Jurkat, Clone E6-1 (cell line): ENCODE measurements around the gene REPIN1.

Source experiments
- DNase-seq: peaks from one replicate; pipeline ENCODE4 v3.0.0-alpha.2; 2011; ENCODE audit warnings: low read depth, low spot score
- H3K4me3 ChIP-seq: 2 replicates; pipeline ENCODE4 v1.5.1; 2011; ENCODE audit warnings: mild to moderate bottlenecking, low read length, control low read depth, moderate library complexity

REPIN1 gene

DNA sequence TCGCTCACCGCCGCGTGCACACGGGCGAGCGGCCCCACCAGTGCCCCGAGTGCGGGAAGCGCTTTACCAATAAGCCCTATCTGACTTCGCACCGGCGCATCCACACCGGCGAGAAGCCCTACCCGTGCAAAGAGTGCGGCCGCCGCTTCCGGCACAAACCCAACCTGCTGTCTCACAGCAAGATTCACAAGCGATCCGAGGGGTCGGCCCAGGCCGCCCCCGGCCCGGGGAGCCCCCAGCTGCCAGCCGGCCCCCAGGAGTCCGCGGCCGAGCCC is 3.3 kb downstream of the REPIN1 start:
- no peak overlapping the region for H3K4me3 ChIP-seq
- no peak for DNase-seq

- DNase-seq: no peak
- no peak overlapping the region for H3K4me3 ChIP-seq
These were observed 3.8 kb downstream of the REPIN1 start for GRCh38 chr7:150372271-150373048.

DNA sequence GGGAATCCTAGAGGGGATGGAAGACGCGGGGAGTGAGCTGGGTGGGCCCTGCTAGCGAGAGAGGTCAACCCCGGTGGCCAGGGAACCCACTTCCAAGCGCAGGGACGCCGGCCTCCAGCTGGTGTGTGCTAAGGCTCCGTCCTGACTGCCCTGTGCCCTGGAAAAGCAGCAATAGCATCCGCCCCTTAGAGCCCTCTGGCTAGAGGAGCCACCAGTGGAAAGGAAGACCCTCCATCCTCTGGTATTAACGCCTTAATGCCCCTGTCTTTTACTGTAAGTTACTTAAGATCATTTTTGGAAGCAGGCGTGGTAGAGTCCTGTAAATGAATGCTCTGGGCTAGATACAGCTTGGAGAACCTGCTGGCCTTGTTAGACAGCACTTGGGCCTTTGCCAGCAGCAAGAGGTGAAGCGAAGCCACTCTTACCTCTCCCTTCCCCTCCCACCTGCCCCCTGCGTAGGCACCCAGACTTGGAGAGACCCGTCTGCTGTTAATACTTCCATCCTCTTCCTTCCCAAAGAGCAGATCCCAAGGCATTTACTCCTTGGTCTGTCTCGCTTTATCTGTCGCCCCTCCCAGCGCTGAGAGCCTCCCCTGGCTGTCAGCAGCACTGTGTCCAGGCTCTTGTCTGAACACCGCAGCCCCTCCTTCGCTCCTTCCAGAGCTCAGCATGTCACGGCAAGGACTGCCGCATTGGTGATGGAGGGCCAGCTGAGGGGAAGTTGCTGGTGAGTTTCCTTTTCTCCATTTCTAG is 4.6 kb downstream of the REPIN1 start:
- H3K4me3 ChIP-seq: no peak overlapping the region
- DNase-seq: no peak

DNA sequence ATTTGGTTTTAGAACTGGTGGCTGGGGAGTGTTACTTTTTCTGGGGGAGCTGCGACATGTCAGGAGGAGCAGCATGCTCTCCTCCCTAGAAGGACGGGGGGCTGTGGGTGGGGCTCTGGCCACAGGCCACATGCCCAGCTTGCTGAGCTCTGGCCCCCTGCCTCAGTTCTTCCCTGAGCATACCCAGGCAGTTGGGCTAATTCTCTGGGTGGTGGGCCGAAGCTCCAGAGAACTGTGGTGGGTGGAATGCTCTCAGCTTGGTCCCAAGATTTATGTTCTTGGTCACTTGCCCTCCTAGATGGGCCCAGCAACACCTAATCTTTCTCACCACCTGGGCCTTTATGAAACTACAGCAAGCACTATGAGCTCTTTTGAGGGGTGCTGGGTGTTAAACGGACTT is 5.4 kb downstream of the REPIN1 start:
- no peak overlapping the region for H3K4me3 ChIP-seq
- no peak for DNase-seq

- no peak for DNase-seq
- no peak overlapping the region for H3K4me3 ChIP-seq
These were observed 5.8 kb downstream of the REPIN1 start for GRCh38 chr7:150374472-150374871.

- peak; percentile 79 for DNase-seq
- no peak overlapping the region for H3K4me3 ChIP-seq
These were observed 7.3 kb downstream of the REPIN1 start for GRCh38 chr7:150375662-150376521.

DNA sequence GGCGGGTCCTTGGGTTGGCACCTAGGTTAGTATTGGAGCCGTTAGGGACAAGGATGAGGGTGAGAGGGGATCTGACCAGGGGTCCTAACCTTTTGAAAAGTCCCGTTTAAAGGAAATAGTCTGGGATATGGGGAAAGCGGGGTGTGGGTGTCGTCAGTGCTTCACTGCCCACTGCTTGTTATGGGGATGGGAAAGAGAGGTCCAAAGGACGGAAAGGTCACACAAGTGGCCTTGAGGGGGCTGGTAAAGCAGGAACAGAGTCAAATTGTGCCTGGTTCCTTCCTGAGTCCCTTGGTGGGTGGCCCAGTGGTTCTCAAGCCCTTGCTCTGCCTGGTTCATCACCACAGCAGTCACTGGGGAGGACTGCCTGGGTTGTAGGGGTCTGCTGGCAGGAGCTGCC is 7.9 kb downstream of the REPIN1 start:
- no peak overlapping the region for H3K4me3 ChIP-seq
- no peak for DNase-seq

- H3K4me3 ChIP-seq: no peak overlapping the region
- no peak for DNase-seq
These were observed 8.6 kb downstream of the REPIN1 start for GRCh38 chr7:150377196-150377595.

DNA sequence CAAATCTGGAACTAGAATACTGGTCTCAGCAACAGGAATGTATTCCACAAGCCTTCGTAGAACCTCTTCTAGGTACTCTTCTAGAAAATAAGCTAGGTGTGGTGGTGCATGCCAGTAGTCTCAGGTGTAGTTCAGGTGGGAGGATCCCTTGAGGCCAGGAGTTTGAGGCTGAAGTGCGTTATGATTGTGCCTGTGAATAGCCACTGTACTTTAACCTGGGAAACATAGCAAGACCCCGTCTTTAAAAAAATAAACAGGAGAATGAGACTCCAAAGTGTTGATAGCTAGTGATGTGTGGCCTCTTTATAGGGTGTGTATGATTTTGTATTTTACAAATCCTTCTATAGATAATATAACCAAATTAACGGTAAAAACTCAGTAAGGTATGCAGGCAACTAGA is 9.0 kb downstream of the REPIN1 start:
- no peak for DNase-seq
- H3K4me3 ChIP-seq: no peak overlapping the region

DNA sequence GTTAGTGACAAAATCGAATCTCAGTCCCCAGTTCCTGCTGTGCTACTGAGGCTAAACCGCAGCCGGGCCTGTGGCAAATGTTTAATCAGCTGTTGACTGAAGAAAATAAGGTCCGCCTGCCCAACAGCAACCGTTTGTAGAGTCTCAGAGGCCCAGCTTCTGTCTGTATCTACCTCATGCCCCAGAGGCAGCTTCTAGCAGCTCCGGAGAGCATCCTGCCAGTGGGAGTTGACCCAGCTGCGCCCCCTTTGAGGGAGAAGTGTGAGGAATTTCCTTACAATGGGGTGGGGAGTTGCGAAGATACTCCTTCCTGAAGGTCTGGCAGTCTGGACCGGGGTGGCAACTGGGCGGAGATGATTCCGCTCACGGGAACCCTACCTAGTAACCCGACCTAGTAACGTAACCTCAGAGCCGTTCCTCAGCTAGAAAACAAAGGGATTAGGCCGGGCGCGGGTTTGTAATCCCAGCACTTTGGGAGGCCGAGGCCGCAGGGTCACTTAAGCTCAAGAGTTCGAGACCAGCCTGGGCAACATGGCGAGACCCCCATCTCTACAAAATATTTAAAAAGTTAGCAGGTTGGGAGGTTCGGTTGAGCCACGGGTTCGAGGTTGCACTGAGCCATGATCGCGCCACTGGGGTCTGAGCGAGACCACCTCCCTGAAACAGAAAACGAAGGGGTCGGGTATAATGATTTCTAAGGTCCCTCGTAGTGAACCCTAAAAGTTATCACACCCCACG is 9.7 kb downstream of the REPIN1 start:
- H3K4me3 ChIP-seq: peak overlapping the region; percentile 80
- peak; percentile 73 for DNase-seq

DNA sequence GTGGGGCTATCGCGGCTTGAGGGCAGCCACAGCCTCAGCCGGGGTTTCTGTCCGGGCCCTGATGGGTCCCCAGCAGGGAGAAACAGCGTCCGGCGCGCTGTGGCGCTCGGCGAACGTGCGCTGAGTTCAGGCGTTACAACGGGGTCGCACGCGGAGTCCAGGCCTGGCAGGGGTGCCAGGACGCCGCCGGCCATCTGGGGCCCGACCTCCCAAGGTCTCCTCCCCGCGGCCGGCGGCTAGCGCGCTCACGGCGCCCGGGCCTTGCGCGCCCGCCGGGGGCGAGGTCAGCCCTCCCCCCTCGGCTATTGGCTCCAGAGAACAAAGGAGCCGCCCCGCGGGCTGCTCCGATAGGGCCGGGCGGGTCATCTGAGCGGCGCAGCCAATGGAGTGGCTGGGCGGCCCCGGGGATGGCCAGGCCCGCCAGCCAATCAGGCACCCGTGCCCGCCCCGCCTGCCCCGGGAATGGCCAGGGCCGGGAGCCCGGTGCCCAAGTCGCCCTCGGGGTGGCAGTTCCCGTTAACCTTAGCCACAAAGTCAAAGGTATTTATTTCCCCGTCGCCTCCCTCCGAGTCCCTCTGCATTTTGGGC is 10.3 kb downstream of the REPIN1 start, which contains the start of gene ZNF775:
ZNF775 (plus strand) TSS at position 478 of the 588 bp plus-strand sequence. CDS start 9,141 bp downstream, outside the sequence.
- peak; percentile 87 for DNase-seq
- H3K4me3 ChIP-seq: peak within 1 kb of the TSS; percentile 88

DNA sequence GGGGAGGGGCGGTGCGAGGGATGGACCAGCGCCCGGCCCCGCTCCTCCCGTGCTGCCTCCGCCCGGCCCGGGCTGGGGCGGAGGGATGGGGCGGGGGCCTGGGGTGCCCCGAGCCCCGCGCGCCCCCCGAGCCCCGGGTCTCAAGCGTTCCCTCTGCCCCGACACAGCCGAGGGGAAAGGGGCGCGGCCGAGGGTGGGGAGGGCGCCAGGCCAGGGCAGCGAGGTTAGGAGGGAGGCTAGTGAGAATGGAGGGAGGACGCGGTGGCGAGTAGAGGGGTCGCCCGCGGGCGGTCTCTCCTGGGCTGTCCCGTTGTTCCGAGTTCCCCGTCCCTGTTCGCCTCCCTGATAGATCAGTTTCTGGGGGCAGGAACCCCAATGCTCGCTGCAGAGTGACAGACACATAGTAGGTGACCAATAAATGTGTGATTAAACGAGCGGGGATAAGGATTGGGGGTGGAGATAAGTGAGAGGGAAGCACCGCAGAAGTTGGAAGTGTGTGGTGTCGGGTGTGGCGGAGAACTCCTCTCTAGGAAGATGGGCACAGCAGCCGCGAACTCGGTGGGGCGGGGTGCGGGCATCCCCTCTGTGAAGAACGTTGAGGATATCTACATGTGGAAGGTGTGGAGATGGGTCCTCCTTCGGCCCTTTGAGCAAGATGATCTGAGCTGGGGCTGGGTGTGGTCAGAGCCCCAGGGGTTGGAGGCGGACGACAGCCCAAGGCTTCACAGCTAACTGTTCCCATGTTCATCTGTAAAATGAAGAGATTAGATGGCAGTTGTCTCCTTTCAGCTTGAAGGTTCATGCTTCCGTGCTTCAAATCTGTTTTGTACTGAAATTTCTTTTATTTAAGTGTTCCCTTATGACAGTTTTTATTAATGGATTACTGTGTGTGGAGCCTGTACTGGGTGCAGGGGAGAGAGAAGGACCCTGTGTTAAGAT is 11.1 kb downstream of the REPIN1 start:
- H3K4me3 ChIP-seq: peak overlapping the region; percentile 88
- no peak for DNase-seq

DNA sequence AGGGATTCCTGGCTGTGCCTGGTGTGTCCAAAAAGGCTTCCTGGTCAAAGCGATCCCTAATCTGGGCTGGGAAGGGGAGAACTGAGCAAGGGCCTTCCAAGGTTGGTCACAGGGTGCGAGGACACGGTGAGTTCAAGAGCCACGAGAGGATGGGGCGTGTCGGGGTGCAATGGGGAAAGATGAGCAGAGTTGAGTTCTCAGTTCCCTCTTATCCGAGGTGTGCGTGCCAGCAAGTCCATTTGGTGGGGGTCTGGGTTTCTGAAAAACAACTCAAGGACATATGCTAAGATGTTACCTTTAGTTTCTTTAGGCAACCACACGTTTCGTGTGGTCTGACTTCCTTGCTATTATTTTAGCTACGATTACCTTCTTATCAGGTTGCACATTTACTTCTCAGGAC is 11.8 kb downstream of the REPIN1 start:
- H3K4me3 ChIP-seq: peak overlapping the region; percentile 88
- DNase-seq: no peak

GRCh38 chr7:150381096-150381495 is 12.5 kb downstream of the REPIN1 start:
- no peak overlapping the region for H3K4me3 ChIP-seq
- no peak for DNase-seq

DNA sequence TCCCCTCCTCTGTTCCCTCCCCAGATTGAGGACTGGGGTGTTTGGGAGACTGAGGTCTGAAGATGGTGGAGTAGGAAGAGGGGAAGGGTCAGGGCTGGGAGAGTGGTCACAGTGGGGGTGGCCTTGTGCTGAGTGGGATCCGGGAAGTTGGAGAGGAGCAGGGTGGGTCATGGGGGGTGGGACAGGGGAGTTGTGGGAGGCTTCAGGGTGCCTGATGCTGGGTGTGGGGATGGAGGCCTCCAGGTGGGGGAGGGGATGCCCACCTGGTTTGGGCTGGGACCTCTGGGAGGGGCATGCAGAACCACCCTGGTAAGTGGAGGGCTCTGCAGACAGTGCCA is 13.1 kb downstream of the REPIN1 start:
- no peak overlapping the region for H3K4me3 ChIP-seq
- no peak for DNase-seq

GRCh38 chr7:150382123-150382843 is 13.7 kb downstream of the REPIN1 start:
- H3K4me3 ChIP-seq: no peak overlapping the region
- no peak for DNase-seq

GRCh38 chr7:150382844-150383225 is 14.2 kb downstream of the REPIN1 start:
- H3K4me3 ChIP-seq: no peak overlapping the region
- no peak for DNase-seq
